ENCODE measurements around the gene YLPM1.

The YLPM1 gene

GRCh38 chr14:74841230-74842207, 78.4 kb downstream of the YLPM1 start:
- no peak for DNase-seq (ENCODE audit: low read depth in 3 of 3, low spot score in 1 of 3)

DNA sequence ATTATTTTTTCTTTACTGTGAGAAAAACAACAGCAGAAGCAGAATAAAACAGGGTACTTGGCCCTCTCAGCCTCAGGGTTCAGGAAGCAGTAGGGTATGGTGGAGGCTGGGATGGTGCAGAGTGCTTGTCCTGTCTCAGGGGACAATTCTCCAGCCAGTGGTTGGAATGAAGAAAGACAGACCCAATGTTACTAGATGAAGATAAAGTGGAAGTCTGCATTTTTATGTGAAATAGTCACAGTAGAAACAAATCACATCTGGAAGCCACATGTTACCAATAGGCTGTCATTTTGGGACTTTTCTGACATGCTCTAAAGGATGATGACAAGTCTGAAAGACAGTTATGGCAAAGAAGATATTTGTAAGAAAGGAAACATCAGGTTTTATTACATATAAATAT, 80.5 kb downstream of the YLPM1 start:
- DNase-seq (ENCODE audit: low read depth in 3 of 3, low spot score in 1 of 3), result no peak

DNA sequence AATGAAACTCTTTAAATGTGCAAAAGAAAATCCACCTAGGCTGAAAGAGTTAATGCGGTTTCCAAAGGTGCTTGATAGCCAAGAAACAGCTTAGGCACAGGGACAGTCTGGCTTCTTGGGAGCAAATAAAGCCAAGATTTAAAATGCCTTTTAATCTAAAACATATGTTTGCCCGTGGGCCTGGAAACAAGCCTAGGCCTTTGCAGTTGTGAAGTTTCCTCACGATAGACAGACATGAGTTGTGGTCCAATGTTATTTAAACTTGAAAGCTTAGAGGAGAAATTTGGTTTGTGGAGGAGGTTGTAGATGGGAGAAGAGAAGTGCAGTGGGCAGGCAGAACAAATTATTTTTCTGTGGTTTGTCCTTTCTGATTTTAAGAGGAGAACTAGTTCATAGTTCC, 83.1 kb downstream of the YLPM1 start:
- no peak for DNase-seq (ENCODE audit: low read depth in 3 of 3, low spot score in 1 of 3)

DNA sequence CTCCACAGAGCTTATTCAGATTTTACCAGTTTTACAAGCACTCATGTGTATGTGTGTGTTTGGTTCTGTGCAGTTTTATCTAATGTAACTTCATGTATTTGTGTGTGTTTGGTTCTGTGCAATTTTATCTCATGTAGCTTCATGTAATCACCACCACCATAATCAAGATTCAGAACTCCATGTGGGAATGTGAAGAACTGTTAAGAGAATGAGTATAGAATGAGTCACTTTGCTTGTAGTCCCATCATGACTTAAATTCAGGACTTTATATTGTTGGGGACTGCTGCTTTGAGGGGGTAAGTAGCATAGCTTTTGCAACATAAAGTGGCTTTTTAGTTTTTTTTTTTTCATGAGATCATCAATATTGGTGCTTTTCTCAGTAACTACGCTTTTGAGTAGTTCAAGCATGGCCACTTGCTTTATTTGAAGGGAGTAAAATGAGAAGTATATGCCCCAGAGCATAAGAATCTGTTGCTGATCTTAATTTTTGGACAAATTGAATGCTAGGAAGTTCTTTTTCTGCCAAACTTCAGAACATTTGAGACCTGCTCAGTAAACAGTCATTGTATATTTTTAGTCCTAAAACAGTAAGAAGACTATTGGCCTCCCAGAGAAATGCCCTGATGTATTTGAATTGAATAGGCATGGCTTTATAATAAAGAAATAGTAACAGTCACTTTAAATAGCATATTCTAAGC, 84.0 kb downstream of the YLPM1 start:
- DNase-seq (ENCODE audit: low read depth in 3 of 3, low spot score in 1 of 3), result no peak

- no peak for DNase-seq (ENCODE audit: low read depth in 3 of 3, low spot score in 1 of 3)
Observed at GRCh38 chr14:74848768-74849167, 85.7 kb downstream of the YLPM1 start.

- DNase-seq (ENCODE audit: low read depth in 3 of 3, low spot score in 1 of 3), result no peak
Observed at GRCh38 chr14:74852922-74853530, 89.9 kb downstream of the YLPM1 start.

DNA sequence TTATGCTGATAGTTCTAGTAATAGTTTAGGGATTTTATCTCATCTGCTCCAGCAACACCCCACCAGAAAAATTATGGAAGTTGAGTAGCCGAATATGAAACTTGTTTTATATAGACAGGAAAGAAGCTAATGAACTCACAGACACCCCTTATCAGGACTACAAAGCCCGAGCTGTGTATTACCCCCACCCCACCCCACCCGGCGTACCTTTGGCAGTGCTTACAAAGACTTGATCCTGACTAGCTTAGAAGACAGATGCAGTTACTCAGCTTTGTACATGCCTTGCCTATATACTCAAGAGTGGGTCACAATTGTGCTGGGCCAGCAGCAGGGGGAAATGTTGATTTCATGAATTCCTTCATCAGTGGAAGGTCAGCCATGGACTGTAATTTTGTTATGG, 90.5 kb downstream of the YLPM1 start:
- no peak for DNase-seq (ENCODE audit: low read depth in 3 of 3, low spot score in 1 of 3)

GRCh38 chr14:74855021-74855420, 91.9 kb downstream of the YLPM1 start:
- no peak for DNase-seq (ENCODE audit: low read depth in 3 of 3, low spot score in 1 of 3)

DNA sequence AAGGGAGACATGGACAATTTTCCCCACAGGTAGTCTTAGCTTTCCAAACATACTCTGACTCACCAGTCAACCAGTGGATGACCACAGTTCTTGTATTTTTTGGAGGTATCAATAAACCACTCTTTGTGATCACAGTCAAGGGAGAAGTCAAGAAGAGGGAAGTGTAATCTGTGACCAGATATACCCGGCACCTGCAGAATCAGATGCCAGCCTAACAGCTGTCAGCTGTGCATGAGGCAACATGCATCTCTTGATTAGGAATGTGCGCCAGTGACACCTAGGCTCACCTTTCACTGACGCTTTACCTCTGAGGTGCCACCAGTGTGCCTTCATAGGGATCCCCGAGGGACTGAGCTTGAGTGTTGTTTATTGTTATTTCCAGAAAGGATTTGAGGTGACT, 92.8 kb downstream of the YLPM1 start:
- no peak for DNase-seq (ENCODE audit: low read depth in 3 of 3, low spot score in 1 of 3)

DNA sequence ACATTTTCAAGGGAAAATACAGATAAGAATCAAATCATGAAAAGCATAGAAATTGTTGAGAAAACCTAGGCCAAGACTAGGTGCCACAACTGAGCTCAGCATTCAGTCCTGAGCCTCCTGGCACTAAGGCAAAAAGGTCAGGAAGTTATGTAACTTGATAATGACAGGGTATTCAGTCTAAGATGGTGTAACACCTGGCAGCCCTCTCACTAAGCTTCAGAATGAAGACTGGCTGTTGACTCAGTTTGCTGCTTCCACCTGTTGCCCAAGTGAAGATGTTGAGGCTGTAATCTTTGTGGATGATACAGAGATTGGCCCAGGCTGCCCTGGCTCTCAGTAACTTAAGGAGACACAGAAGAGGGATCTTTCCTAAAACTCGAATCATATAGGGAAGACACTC, 93.2 kb downstream of the YLPM1 start:
- no peak for DNase-seq (ENCODE audit: low read depth in 3 of 3, low spot score in 1 of 3)

DNA sequence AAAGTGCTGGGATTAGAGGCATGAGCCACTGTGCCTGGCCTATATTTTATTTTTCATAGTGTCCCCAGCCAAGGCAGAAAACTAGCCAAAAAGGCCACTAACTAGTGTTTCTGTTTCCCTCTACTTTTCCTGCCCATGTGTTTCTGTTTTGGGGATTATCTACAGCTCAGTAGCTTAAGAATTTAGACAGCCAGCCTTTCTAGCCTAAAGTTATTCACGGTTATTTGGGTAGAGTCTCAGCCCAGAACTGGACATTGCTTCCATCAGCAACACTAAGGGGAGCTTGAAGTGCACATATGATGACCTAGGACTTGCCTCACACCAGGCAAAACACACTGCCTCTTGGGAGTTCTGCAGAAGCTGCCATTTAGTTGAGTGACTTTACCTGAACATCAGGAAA, 94.9 kb downstream of the YLPM1 start:
- DNase-seq (ENCODE audit: low read depth in 3 of 3, low spot score in 1 of 3), result no peak

DNA sequence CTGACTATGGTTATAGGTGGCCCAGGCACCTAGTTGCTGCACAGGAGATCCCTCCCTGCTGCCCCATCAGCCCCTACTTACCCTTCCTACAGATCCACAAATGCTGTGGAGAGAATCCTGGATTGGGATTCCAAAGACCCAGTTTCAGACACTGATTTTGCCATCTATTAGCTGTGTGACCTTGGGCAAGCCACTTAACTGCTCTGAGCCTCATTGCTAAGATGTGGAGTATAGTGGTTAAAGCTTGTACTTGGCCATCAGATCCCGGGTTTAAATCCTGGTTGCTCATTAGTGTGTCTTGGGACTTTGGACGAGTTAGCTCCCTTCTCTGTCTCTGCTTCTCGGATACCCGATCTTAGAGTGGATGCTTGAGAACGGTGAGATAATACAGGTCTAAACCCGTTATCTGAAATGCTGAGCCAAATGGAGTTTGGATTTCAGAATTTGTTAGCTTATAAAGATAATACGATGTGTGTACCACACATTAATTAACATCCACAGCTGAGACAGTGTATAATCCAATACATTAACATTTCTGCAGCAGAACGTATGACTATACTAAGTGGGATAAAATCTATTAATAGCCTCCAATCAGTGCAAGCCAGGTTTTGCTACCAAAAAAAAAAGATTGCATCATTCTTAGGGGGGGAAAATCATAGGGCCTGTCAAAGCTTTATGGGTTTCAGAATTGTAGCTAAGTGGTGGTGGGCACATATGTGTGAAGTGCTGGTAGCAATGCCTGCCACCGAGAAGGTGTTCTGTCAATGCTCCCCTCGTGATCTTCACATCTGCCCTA, 96.8 kb downstream of the YLPM1 start:
- DNase-seq (ENCODE audit: low read depth in 3 of 3, low spot score in 1 of 3), result no peak

- peak; percentile 77 to 96 (median 83) for DNase-seq (ENCODE audit: low read depth in 3 of 3, low spot score in 1 of 3)
Observed at GRCh38 chr14:74860899-74861733, 98.0 kb downstream of the YLPM1 start.

GRCh38 chr14:74861734-74862090, 98.6 kb downstream of the YLPM1 start:
- no peak for DNase-seq (ENCODE audit: low read depth in 3 of 3, low spot score in 1 of 3)

- no peak for DNase-seq (ENCODE audit: low read depth in 3 of 3, low spot score in 1 of 3)
Observed at GRCh38 chr14:74863274-74863673, 100.2 kb downstream of the YLPM1 start.

DNA sequence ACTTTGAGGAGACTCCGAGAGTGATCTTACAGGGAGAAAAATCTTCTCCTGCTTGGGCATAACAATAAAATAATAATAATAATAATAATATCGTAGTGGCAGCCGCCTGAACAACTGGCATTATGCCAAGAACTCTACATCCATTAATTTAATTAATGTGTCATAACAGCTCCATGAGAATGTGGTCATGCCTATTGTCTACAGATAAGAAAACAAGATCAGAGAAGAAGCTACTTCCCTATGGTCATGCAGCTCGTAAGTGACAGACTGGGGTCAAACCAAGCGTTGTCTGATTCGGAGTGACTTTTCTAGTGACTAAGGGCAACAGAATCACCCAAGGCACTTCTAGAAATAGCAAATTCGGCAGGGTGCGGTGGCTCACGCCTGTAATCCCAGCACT, 101.1 kb downstream of the YLPM1 start:
- DNase-seq (ENCODE audit: low read depth in 3 of 3, low spot score in 1 of 3), result no peak

- DNase-seq (ENCODE audit: low read depth in 3 of 3, low spot score in 1 of 3), result no peak
Observed at GRCh38 chr14:74865156-74865555, 102.0 kb downstream of the YLPM1 start.

DNA sequence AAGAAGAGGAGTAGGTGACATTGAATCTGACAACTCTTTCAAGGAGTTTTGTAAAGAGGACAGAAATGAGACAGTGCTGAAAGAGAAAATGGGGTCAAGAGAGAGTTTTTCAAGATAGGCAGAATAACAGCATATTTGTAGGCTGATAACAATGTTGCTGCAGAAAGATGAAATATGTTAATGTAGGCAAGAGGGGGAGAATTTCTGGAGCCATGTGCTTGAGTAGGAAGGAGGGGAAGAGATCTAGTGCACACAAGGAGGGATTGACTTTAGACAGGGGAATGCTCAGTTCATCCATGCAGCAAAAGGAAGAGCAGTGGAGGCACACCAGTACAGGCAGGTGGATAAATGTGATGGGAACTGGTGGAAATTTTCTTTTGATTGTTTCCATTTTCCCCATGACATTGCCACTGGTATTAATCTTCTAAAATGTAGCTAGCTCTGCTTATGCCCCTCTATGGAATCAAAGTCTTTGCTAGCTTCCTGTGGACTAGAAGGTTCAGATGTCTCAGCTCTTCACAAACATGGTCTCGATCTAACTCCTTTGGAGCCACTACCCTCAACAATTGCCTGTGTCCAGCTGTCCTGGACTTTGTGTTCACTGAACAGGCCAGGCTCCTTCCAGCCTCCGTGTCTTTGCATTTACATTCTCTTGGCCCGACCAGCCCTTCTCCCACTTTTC, 103.7 kb downstream of the YLPM1 start:
- no peak for DNase-seq (ENCODE audit: low read depth in 3 of 3, low spot score in 1 of 3)

- peak in 2 of 3 donors; percentile 15 to 24 for DNase-seq (ENCODE audit: low read depth in 3 of 3, low spot score in 1 of 3)
Observed at GRCh38 chr14:74867673-74868072, 104.6 kb downstream of the YLPM1 start.

- DNase-seq (ENCODE audit: low read depth in 3 of 3, low spot score in 1 of 3), result no peak
Observed at GRCh38 chr14:74868739-74869138, 105.6 kb downstream of the YLPM1 start.
